ENCODE data around the gene DENND1A. TPM values are rescaled to one million over a fixed set of nuclear protein-coding genes. Genes with fewer than 3 reads are reported as not detected.

Gene DENND1A
- total RNA-seq, 2 experiments from 2014 or later = 13.9 to 20.3 TPM

DNA sequence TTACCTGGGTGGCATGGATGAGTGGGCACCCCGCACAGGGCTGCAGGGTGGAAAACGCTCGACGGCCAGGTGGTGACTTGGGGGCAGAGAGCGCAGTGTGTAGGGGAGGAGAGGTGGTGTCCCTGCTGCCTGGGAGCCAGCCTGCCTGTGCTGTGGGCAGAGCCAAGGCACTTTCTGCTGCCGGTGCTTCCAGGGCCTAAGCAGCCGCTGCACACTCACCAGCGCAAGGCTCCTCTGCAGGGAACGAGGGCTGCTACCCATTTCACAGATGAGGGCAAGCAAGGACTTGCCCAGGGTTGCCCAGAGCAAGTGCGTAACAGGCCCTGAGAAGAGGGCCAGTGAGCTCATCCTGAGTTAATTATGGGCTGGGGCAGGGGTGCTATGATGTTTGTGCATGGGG, 511.4 kb downstream of the DENND1A start:
- no peak for ATAC-seq (ENCODE audit: low read depth)
- H3K36me3 Mint-ChIP-seq = no peaks in the 10 kb centered on the region
- no peaks in the 10 kb centered on the region for H3K4me1 Mint-ChIP-seq
- H3K27me3 Mint-ChIP-seq = no peaks in the 10 kb centered on the region
- peak; percentile 19 for DNase-seq
- POLR2A ChIA-PET = no interaction called here
- H3K4me3 Mint-ChIP-seq = no peak overlapping the region
- no peak overlapping the region for H3K27ac Mint-ChIP-seq
- no peaks in the 10 kb centered on the region for H3K9me3 Mint-ChIP-seq

- H3K4me3 Mint-ChIP-seq = no peak overlapping the region
- no peaks in the 10 kb centered on the region for H3K27me3 Mint-ChIP-seq
- ATAC-seq (ENCODE audit: low read depth) (no peak), DNase-seq (no peak)
- no peak overlapping the region for H3K27ac Mint-ChIP-seq
- no peaks in the 10 kb centered on the region for H3K9me3 Mint-ChIP-seq
- no peaks in the 10 kb centered on the region for H3K4me1 Mint-ChIP-seq
- no peaks in the 10 kb centered on the region for H3K36me3 Mint-ChIP-seq
- POLR2A ChIA-PET = no interaction called here
Observed at GRCh38 chr9:123418052-123418430, 511.9 kb downstream of the DENND1A start.

DNA sequence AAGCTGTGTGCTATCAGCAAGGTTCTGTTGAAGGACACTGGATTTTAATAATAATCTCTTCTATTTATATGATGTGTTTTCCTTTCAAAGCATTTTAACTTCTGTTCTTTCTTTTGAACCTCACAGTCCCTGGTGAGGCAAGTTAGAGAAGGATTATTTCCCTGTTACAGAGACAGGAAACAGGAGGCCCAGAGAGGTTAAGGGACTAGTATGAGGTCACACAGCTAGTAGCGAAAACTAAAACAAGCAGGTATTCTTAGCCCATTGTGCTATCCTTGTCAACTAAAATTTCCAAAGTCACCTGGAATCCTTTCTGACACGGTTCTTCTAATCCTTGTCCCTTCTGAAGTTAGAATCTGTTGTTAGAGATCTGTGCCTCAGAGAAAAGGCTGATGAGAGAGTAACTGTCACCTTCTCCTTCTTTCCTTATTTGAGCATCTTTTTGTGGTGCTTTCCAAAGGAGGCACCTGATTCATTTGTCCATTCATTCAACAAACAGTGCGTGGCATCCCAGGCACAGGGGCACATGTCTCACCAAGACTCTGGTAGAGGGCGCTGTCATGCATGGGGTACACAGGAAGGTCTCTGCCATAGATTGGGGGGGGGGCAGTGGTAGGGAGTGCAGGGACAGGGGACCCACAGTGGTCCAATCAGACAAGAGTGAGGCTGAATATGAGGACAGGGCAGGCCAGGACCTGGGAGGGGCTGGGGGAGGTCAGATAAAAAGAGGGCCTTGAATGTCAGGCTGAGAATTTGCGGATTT, 512.5 kb downstream of the DENND1A start:
- Mint-ChIP-seq H3K4me1 (no peaks in the 10 kb centered on the region), H3K36me3 (no peaks in the 10 kb centered on the region), H3K27ac (no peak overlapping the region), H3K27me3 (no peaks in the 10 kb centered on the region), H3K4me3 (no peak overlapping the region), H3K9me3 (no peaks in the 10 kb centered on the region)
- DNase-seq (no peak), ATAC-seq (ENCODE audit: low read depth) (no peak)
- POLR2A ChIA-PET = no interaction called here

- H3K4me3 Mint-ChIP-seq = no peak overlapping the region
- DNase-seq (no peak), ATAC-seq (ENCODE audit: low read depth) (no peak)
- POLR2A ChIA-PET = no interaction called here
- H3K27ac Mint-ChIP-seq = no peak overlapping the region
- no peaks in the 10 kb centered on the region for H3K4me1 Mint-ChIP-seq
- H3K36me3 Mint-ChIP-seq = no peaks in the 10 kb centered on the region
- H3K9me3 Mint-ChIP-seq = no peaks in the 10 kb centered on the region
- no peaks in the 10 kb centered on the region for H3K27me3 Mint-ChIP-seq
Observed at GRCh38 chr9:123416176-123416575, 513.8 kb downstream of the DENND1A start.

GRCh38 chr9:123414936-123415930, 514.7 kb downstream of the DENND1A start:
- POLR2A ChIA-PET = no interaction called here

GRCh38 chr9:123414204-123414603, 515.7 kb downstream of the DENND1A start:
- Mint-ChIP-seq H3K27ac (no peak overlapping the region), H3K9me3 (no peaks in the 10 kb centered on the region), H3K27me3 (no peaks in the 10 kb centered on the region), H3K4me3 (no peak overlapping the region), H3K4me1 (no peaks in the 10 kb centered on the region), H3K36me3 (no peaks in the 10 kb centered on the region)
- ATAC-seq (ENCODE audit: low read depth) = no peak
- DNase-seq = no peak
- POLR2A ChIA-PET = no interaction called here

More at GRCh38 chr9:123414936-123415930, 514.7 kb downstream of the DENND1A start:
- Mint-ChIP-seq H3K36me3 (no peaks in the 10 kb centered on the region), H3K27ac (no peak overlapping the region), H3K27me3 (no peaks in the 10 kb centered on the region), H3K4me3 (no peak overlapping the region), H3K4me1 (no peaks in the 10 kb centered on the region), H3K9me3 (no peaks in the 10 kb centered on the region)
- DNase-seq (no peak), ATAC-seq (ENCODE audit: low read depth) (no peak)

DNA sequence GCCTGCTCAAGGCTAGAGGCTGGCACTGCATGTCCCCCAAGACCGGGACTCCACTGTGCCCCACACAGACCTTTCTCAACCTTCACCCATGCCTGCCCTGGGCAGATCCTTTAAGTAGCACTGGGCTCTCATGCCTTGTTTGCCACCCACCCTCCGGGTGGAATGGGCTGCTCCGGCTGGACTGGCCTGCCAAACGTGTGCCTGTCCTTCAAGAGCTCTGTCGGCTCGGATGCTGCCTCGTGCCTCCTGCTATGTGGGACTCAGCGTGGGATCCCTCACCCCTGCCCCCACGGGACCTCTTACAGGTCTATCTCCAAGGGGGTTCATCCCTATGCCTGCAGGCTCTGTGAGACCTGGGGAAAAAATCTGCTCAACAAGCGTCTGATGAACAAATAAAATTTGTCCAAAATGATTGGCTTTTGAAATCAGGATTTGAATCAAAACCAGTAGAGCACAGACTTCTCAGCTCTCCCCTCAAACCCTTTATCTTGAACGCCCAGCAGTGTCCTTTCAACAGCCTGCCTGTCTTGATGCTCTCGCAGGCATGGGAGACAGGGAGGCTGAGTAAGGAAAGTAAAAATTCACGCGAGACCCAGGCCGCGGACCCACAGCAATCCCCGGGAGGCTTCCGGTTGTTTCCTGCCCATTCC, 517.6 kb downstream of the DENND1A start:
- no peaks in the 10 kb centered on the region for H3K4me1 Mint-ChIP-seq
- POLR2A ChIA-PET = no interaction called here
- H3K27me3 Mint-ChIP-seq = no peaks in the 10 kb centered on the region
- H3K36me3 Mint-ChIP-seq = no peaks in the 10 kb centered on the region
- H3K27ac Mint-ChIP-seq = no peak overlapping the region
- no peaks in the 10 kb centered on the region for H3K9me3 Mint-ChIP-seq
- DNase-seq = no peak
- no peak for ATAC-seq (ENCODE audit: low read depth)
- no peak overlapping the region for H3K4me3 Mint-ChIP-seq

- Mint-ChIP-seq H3K4me1 (no peaks in the 10 kb centered on the region), H3K4me3 (no peak overlapping the region), H3K36me3 (no peaks in the 10 kb centered on the region), H3K27ac (no peak overlapping the region), H3K27me3 (no peaks in the 10 kb centered on the region), H3K9me3 (no peaks in the 10 kb centered on the region)
- POLR2A ChIA-PET = no interaction called here
- DNase-seq (no peak), ATAC-seq (ENCODE audit: low read depth) (no peak)
Observed at GRCh38 chr9:123411636-123412035, 518.3 kb downstream of the DENND1A start.

GRCh38 chr9:123411191-123411590, 518.7 kb downstream of the DENND1A start:
- DNase-seq (no peak), ATAC-seq (ENCODE audit: low read depth) (no peak)
- POLR2A ChIA-PET = no interaction called here
- H3K4me1 Mint-ChIP-seq = peaks cover under 1% of the 10 kb centered on the region
- H3K4me3 Mint-ChIP-seq = no peak overlapping the region
- no peaks in the 10 kb centered on the region for H3K27me3 Mint-ChIP-seq
- H3K27ac Mint-ChIP-seq = no peak overlapping the region
- H3K9me3 Mint-ChIP-seq = no peaks in the 10 kb centered on the region
- no peaks in the 10 kb centered on the region for H3K36me3 Mint-ChIP-seq

- POLR2A ChIA-PET = no interaction called here
- no peak for DNase-seq
- Mint-ChIP-seq H3K36me3 (no peaks in the 10 kb centered on the region), H3K27ac (no peak overlapping the region), H3K4me1 (peaks cover 2% of the 10 kb centered on the region), H3K27me3 (no peaks in the 10 kb centered on the region), H3K9me3 (no peaks in the 10 kb centered on the region), H3K4me3 (no peak overlapping the region)
- ATAC-seq (ENCODE audit: low read depth) = no peak
Observed at GRCh38 chr9:123410281-123410910, 519.5 kb downstream of the DENND1A start.

GRCh38 chr9:123408313-123409262, 521.3 kb downstream of the DENND1A start:
- POLR2A ChIA-PET = no interaction called here
- H3K4me3 Mint-ChIP-seq = no peak overlapping the region
- no peak for ATAC-seq (ENCODE audit: low read depth)
- H3K9me3 Mint-ChIP-seq = no peaks in the 10 kb centered on the region
- H3K27me3 Mint-ChIP-seq = no peaks in the 10 kb centered on the region
- H3K36me3 Mint-ChIP-seq = no peaks in the 10 kb centered on the region
- H3K4me1 Mint-ChIP-seq = peaks cover 2% of the 10 kb centered on the region
- no peak overlapping the region for H3K27ac Mint-ChIP-seq
- no peak for DNase-seq

- POLR2A ChIA-PET = no interaction called here
- Mint-ChIP-seq H3K4me1 (peaks cover 2% of the 10 kb centered on the region), H3K9me3 (no peaks in the 10 kb centered on the region)
Observed at GRCh38 chr9:123407217-123407851, 522.6 kb downstream of the DENND1A start.

More at GRCh38 chr9:123407217-123407851, 522.6 kb downstream of the DENND1A start:
- no peak for ATAC-seq (ENCODE audit: low read depth)
- no peaks in the 10 kb centered on the region for H3K27me3 Mint-ChIP-seq
- H3K27ac Mint-ChIP-seq = no peak overlapping the region
- H3K36me3 Mint-ChIP-seq = no peaks in the 10 kb centered on the region
- H3K4me3 Mint-ChIP-seq = no peak overlapping the region
- no peak for DNase-seq
